GM15510 (cell line): ENCODE results near the gene FAM209B.

Experiments
- POLR2A ChIP-seq: IDR thresholded peaks from 3 replicates; pipeline ENCODE4 v1.6.1; 2011; ENCODE audit warnings: borderline replicate concordance; ENCODE audit not compliant: insufficient read length; ENCODE audit errors: extremely low read depth

Gene FAM209B

DNA sequence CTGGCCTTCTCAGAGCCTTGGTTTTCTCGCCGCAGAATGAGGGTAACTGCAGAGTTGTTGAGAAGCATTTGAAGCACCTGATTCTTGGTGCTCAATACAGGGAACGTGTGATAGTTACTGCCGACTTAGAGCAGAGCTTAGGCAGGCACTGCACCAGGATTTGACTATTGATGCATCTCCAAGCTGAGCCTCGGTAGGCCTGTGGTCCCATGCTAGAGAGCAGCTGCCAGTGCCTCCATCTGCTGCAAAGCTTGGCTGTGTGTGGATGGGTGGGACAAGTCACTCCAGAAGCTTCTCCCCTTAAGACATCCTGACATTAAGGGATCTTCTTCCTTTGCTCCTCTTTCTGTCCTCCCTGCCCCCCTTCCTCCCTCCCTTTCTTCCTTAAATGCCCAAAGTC, 40.9 kb downstream of the FAM209B start:
- no peak for TF ChIP-seq POLR2A

DNA sequence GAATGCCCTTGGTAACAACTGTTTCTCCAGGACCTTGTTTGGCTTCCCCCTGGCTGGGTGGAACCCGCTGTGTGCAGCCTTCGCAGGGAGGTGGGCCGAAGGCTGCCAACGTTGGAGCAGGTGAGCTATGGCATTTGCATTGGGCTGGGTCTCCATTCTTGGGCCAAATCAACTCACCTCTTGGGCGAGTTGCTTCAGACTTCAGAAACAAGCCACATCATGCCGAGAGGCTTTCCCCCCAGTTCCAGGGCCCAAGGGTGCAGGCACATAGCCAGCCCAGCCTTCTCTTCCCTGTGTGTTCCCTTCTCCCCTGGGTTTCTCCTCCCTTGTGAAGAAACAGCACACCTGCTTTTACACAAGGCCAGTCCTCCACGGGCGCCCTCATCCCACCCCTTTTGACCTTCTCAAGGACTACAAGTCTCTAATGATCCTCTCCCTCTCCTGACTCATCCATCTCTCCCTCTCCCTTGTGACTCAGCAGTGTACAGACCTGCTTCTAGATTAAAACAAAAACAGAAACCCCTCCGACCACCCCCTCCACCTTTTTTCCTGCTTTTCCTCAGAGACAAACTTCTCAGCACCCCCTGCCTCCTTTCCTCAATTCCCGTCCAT, 41.6 kb downstream of the FAM209B start:
- TF ChIP-seq POLR2A, result no peak

DNA sequence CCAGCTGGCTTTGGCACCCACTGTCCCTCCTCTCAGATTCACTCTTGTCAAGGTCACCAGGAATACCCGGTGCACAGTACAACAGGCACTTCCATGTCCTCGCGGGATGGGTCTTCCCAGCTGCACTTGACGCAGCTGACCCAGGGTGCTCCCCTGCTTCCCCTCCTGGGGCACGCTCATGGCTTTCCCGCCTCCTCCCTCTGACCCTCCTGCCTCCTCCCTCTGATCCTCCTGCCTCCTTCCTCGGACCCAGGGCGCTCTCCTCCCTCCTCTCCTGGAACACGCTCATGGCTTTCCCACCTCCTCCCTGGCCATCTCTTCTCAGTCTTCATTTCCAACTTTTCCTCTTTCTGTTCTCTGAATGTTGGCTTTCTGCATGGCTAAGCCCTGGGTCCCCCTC, 42.1 kb downstream of the FAM209B start:
- no peak for TF ChIP-seq POLR2A

DNA sequence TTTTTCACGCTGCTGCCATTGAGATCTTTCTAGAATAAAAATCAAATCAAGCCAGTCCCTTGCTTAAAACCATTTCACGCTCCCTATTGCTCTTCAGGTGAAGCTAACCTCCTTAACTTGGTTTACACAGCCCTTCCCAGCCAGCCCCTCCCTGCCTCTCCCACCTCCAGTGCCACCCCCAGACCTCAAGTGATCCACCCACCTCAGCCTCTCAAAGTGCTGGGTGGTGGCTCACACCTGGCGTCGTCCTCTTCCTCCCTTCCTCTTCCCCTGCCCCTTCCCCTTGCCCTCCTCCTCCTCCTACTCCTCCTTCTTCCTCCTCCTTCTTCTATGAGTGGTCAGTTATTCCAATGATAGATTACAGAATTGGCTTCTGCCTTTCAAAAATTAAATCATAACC, 42.9 kb downstream of the FAM209B start:
- TF ChIP-seq POLR2A, result no peak

DNA sequence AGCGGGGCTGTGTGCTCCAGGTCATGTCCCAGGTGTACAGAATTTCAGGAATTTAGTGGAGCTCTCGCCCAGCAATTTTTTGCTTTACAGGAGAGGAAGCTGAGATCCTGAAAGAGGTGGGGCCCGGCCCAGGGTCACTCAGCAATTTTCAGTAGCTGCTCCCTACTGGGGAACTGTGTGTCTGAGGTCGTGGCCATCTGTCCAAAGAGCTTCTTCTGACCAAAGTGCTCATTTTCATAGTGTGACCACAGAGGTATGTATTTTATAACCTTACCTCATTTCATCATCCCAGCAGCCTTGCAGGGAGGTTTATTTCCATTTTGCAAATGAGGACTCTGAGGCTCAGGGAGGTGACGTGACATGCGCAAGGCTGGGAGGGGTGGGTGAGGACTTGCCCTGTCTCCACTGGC, 46.3 kb downstream of the FAM209B start:
- no peak for TF ChIP-seq POLR2A

DNA sequence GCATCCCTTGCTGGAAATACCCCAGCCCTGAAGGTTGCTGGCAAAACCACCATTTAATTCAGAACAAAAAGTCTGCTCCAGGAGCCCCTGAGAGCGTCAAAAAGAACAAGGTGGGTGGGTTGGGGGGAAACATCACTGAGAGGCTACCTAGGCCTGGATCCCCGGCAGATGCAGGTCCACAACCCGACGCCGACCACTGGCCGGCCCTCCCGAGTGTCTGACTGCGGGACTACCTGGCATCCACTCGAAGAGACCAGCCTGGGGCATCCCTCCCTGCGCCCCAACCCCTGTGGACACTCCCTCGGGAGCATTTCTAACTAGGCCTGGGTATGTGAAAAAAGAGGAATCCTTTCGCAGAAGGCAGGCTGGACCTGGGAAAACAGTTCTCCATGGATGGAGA, 47.2 kb downstream of the FAM209B start:
- TF ChIP-seq POLR2A, result no peak

DNA sequence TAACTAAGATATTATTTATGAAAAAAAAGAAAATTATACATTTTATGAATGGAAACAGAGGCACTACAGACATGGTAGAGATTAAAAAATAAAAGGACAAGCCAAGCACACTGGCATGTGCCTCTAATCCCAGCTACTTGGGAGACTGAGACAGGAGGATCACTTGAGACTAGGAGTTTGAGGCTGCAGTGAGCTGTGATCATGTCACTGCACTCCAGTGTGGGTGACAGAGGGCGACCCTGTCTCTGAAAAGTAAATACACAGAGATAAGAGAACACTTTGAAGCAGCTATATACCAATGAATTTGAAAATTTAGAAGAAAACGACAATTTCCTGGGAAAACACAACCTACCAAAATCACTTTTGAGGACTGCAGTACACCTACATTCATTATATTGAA, 48.7 kb downstream of the FAM209B start:
- TF ChIP-seq POLR2A, result no peak

DNA sequence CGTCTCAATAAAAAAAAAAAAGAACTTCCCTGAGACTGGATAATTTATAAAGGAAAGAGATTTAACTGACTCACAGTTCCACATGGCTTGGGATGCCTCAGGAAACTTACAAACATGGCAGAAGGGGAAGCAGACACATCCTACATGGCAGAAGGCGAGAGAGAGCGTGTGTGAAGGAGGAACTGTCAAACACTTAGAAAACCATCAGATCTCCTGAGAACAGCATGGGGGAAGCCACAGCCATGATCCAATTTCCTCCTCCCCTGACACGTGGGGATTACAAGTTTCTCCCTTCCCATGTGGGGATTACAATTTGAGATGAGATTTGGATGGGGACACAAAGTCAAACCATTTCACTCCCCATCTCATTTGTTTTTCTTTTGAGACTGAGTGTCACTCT, 49.5 kb downstream of the FAM209B start:
- no peak for TF ChIP-seq POLR2A

DNA sequence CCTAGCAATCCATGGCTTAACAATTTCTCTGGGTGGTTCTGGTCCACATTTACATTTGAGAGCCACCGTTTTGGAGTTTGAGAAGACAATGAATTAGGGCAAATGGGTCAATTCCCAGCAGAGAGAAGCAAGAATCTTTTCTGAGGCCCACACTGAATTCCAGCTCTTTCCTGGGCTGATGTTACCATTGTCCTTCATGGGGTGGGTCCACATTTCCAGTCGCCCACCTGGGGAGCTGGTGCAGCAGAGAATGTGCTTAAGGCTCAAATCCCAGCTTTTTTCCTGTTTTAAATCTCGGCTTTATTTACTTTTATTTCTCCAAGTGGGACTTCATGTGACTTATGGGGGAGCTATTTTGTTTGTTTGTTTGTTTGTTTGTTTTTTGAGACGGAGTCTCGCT, 51.9 kb downstream of the FAM209B start:
- no peak for TF ChIP-seq POLR2A
